WTC11 (cell line): ENCODE measurements around the gene MYO18A. TPM values are rescaled to one million over a fixed set of nuclear protein-coding genes. Genes with fewer than 3 reads are reported as not detected.

Experiments
- ATAC-seq: fragments of 200-7000 bp; cut with Tn5 transposase; 2 replicates; pipeline ENCODE4 v1.10.0; 2021; ENCODE audit warnings: mild to moderate bottlenecking, moderate library complexity
- CTCF ChIA-PET: fragments of 300-600 bp; sonication (Branson Sonifier 250); formaldehyde crosslinking; loops from one replicate; lab custom pipeline; 2021; ENCODE audit warnings: antibody characterized with exemption; lab: Charles Lee
- POLR2A ChIA-PET: fragments of 350-600 bp; sonication (Branson Sonifier 250); formaldehyde crosslinking; loops from one replicate; lab custom pipeline; 2021; ENCODE audit warnings: antibody characterized with exemption; lab: Charles Lee
- DNase-seq: peaks from one replicate; pipeline ENCODE4 v3.0.0; 2021; ENCODE audit warnings: low spot score
- H3K27ac Mint-ChIP-seq: 2 replicates; pipeline ENCODE4 v1.8.0; 2021; ENCODE audit warnings: mixed read lengths
- H3K27me3 Mint-ChIP-seq: 2 replicates; pipeline ENCODE4 v1.8.0; 2021; ENCODE audit warnings: low read depth, mild to moderate bottlenecking, moderate library complexity, mixed read lengths
- H3K36me3 Mint-ChIP-seq: 2 replicates; pipeline ENCODE4 v1.8.0; 2021; ENCODE audit warnings: mixed read lengths
- H3K4me1 Mint-ChIP-seq: 2 replicates; pipeline ENCODE4 v1.8.0; 2022; ENCODE audit warnings: mixed read lengths
- H3K4me3 Mint-ChIP-seq: 2 replicates; pipeline ENCODE4 v1.8.0; 2021; ENCODE audit warnings: mild to moderate bottlenecking, moderate library complexity, mixed read lengths
- H3K9me3 Mint-ChIP-seq: 2 replicates; pipeline ENCODE4 v1.8.0; 2021; ENCODE audit warnings: mixed read lengths
- ATF2 ChIP-seq: sonication (generic); formaldehyde crosslinking; IDR thresholded peaks from 2 replicates; pipeline ENCODE4 v1.8.1; 2022; ENCODE audit warnings: low read depth, missing genetic modification reagents, borderline replicate concordance
- CBFB ChIP-seq: sonication (generic); formaldehyde crosslinking; IDR thresholded peaks from 2 replicates; pipeline ENCODE4 v1.8.1; 2022; ENCODE audit warnings: mild to moderate bottlenecking, low read depth, missing genetic modification reagents
- E2F1 ChIP-seq: sonication (generic); formaldehyde crosslinking; IDR thresholded peaks from 2 replicates; pipeline ENCODE4 v1.8.0; 2022; ENCODE audit warnings: mild to moderate bottlenecking, missing genetic modification reagents
- GRHL2 ChIP-seq: fragments of 250-450 bp; sonication (Bioruptor Pico); IDR thresholded peaks from 2 replicates; pipeline ENCODE4 v1.8.0; 2022; ENCODE audit warnings: mild to moderate bottlenecking, moderate library complexity; ENCODE audit not compliant: insufficient replicate concordance, severe bottlenecking
- JAZF1 ChIP-seq: fragments of 250-450 bp; sonication (Bioruptor Pico); IDR thresholded peaks from 2 replicates; pipeline ENCODE4 v1.9.0; 2021; ENCODE audit warnings: moderate library complexity, mild to moderate bottlenecking, inconsistent platforms
- KAT7 ChIP-seq: sonication (generic); formaldehyde crosslinking; IDR thresholded peaks from 2 replicates; pipeline ENCODE4 v1.8.1; 2023; ENCODE audit warnings: missing genetic modification reagents, mild to moderate bottlenecking, borderline replicate concordance
- MYBL2 ChIP-seq: sonication (generic); formaldehyde crosslinking; IDR thresholded peaks from 2 replicates; pipeline ENCODE4 v1.8.1; 2023; ENCODE audit warnings: mild to moderate bottlenecking, moderate library complexity, missing genetic modification reagents
- SMAD3 ChIP-seq: sonication (generic); formaldehyde crosslinking; IDR thresholded peaks from 2 replicates; pipeline ENCODE4 v1.8.0; 2022; ENCODE audit warnings: missing genetic modification reagents, mild to moderate bottlenecking, borderline replicate concordance
- SMAD4 ChIP-seq: sonication (generic); formaldehyde crosslinking; IDR thresholded peaks from 2 replicates; pipeline ENCODE4 v1.8.0; 2022; ENCODE audit warnings: mild to moderate bottlenecking, missing genetic modification reagents
- TCF7 ChIP-seq: sonication (generic); formaldehyde crosslinking; IDR thresholded peaks from 2 replicates; pipeline ENCODE4 v1.8.0; 2022; ENCODE audit warnings: mild to moderate bottlenecking, low read depth, missing genetic modification reagents, moderate library complexity
- ZBTB21 ChIP-seq: sonication (generic); formaldehyde crosslinking; IDR thresholded peaks from 2 replicates; pipeline ENCODE4 v1.8.1; 2023; ENCODE audit warnings: mild to moderate bottlenecking, missing genetic modification reagents, borderline replicate concordance
- ZNF138 ChIP-seq: sonication (generic); formaldehyde crosslinking; conservative IDR thresholded peaks from 2 replicates; pipeline ENCODE4 v1.8.1; 2022; ENCODE audit warnings: mild to moderate bottlenecking, moderate library complexity, missing genetic modification reagents
- ZNF219 ChIP-seq: sonication (generic); formaldehyde crosslinking; IDR thresholded peaks from 2 replicates; pipeline ENCODE4 v1.8.0; 2023; ENCODE audit warnings: missing genetic modification reagents, mild to moderate bottlenecking, borderline replicate concordance
- ZNF232 ChIP-seq: sonication (generic); formaldehyde crosslinking; IDR thresholded peaks from 2 replicates; pipeline ENCODE4 v1.8.0; 2022; ENCODE audit warnings: mild to moderate bottlenecking, missing genetic modification reagents
- ZNF317 ChIP-seq: sonication (generic); formaldehyde crosslinking; IDR thresholded peaks from 2 replicates; pipeline ENCODE4 v1.8.1; 2023; ENCODE audit warnings: low read depth, mild to moderate bottlenecking, moderate library complexity, missing genetic modification reagents, borderline replicate concordance
- ZNF532 ChIP-seq: fragments of 250-450 bp; sonication (Bioruptor Pico); IDR thresholded peaks from 2 replicates; pipeline ENCODE4 v1.9.0; 2021; ENCODE audit warnings: mild to moderate bottlenecking, borderline replicate concordance
- total RNA-seq: library from RNA; stranded (reverse); gene quantifications from 3 replicates; pipeline ENCODE4 v1.2.3, GENCODE V29; 2021
- TF ChIP-seq, protein P1 (sequence below): fragments of 250-450 bp; sonication (Bioruptor Pico); IDR thresholded peaks from 2 replicates; pipeline ENCODE4 v1.9.0; 2021; ENCODE audit warnings: moderate library complexity, mild to moderate bottlenecking, inconsistent platforms, borderline replicate concordance
- TF ChIP-seq, protein P2 (sequence below): fragments of 250-450 bp; sonication (Bioruptor Pico); IDR thresholded peaks from 2 replicates; pipeline ENCODE4 v1.8.0; 2021; ENCODE audit warnings: mild to moderate bottlenecking
- TF ChIP-seq, protein P3 (sequence below): sonication (generic); formaldehyde crosslinking; IDR thresholded peaks from 2 replicates; pipeline ENCODE4 v1.8.0; 2022; ENCODE audit warnings: missing genetic modification reagents
- TF ChIP-seq, protein P4 (sequence below): fragments of 250-450 bp; sonication (Bioruptor Pico); conservative IDR thresholded peaks from 2 replicates; pipeline ENCODE4 v1.9.0; 2021; ENCODE audit warnings: mild to moderate bottlenecking

MYO18A gene
- total RNA-seq, 1 experiment from 2014 or later, result 54.9 TPM

GRCh38 chr17:29156781-29157180, 23.4 kb downstream of the MYO18A start:
- TF ChIP-seq ZNF317 (CRISPR knock-in tag), result no peak
- TF ChIP-seq, protein P1, sequence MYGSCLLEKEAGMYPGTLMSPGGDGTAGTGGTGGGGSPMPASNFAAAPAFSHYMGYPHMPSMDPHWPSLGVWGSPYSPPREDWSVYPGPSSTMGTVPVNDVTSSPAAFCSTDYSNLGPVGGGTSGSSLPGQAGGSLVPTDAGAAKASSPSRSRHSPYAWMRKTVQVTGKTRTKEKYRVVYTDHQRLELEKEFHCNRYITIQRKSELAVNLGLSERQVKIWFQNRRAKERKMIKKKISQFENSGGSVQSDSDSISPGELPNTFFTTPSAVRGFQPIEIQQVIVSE (CRISPR knock-in tag), result no peak
- no peak for TF ChIP-seq ZNF219 (CRISPR knock-in tag)
- TF ChIP-seq, protein P2, sequence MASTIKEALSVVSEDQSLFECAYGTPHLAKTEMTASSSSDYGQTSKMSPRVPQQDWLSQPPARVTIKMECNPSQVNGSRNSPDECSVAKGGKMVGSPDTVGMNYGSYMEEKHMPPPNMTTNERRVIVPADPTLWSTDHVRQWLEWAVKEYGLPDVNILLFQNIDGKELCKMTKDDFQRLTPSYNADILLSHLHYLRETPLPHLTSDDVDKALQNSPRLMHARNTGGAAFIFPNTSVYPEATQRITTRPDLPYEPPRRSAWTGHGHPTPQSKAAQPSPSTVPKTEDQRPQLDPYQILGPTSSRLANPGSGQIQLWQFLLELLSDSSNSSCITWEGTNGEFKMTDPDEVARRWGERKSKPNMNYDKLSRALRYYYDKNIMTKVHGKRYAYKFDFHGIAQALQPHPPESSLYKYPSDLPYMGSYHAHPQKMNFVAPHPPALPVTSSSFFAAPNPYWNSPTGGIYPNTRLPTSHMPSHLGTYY (CRISPR knock-in tag), result no peak
- no peak for TF ChIP-seq ATF2
- no peak for TF ChIP-seq ZNF232
- no peak for TF ChIP-seq E2F1 (CRISPR knock-in tag)
- no peak for TF ChIP-seq ZNF532
- TF ChIP-seq, protein P3, sequence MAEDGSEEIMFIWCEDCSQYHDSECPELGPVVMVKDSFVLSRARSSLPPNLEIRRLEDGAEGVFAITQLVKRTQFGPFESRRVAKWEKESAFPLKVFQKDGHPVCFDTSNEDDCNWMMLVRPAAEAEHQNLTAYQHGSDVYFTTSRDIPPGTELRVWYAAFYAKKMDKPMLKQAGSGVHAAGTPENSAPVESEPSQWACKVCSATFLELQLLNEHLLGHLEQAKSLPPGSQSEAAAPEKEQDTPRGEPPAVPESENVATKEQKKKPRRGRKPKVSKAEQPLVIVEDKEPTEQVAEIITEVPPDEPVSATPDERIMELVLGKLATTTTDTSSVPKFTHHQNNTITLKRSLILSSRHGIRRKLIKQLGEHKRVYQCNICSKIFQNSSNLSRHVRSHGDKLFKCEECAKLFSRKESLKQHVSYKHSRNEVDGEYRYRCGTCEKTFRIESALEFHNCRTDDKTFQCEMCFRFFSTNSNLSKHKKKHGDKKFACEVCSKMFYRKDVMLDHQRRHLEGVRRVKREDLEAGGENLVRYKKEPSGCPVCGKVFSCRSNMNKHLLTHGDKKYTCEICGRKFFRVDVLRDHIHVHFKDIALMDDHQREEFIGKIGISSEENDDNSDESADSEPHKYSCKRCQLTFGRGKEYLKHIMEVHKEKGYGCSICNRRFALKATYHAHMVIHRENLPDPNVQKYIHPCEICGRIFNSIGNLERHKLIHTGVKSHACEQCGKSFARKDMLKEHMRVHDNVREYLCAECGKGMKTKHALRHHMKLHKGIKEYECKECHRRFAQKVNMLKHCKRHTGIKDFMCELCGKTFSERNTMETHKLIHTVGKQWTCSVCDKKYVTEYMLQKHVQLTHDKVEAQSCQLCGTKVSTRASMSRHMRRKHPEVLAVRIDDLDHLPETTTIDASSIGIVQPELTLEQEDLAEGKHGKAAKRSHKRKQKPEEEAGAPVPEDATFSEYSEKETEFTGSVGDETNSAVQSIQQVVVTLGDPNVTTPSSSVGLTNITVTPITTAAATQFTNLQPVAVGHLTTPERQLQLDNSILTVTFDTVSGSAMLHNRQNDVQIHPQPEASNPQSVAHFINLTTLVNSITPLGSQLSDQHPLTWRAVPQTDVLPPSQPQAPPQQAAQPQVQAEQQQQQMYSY (CRISPR knock-in tag), result no peak
- no peak for TF ChIP-seq ZBTB21 (CRISPR knock-in tag)
- no peak for TF ChIP-seq JAZF1 (CRISPR knock-in tag)
- TF ChIP-seq MYBL2 (CRISPR knock-in tag), result no peak
- TF ChIP-seq TCF7 (CRISPR knock-in tag), result no peak
- no peak for TF ChIP-seq SMAD3 (CRISPR knock-in tag)
- TF ChIP-seq, protein P4, sequence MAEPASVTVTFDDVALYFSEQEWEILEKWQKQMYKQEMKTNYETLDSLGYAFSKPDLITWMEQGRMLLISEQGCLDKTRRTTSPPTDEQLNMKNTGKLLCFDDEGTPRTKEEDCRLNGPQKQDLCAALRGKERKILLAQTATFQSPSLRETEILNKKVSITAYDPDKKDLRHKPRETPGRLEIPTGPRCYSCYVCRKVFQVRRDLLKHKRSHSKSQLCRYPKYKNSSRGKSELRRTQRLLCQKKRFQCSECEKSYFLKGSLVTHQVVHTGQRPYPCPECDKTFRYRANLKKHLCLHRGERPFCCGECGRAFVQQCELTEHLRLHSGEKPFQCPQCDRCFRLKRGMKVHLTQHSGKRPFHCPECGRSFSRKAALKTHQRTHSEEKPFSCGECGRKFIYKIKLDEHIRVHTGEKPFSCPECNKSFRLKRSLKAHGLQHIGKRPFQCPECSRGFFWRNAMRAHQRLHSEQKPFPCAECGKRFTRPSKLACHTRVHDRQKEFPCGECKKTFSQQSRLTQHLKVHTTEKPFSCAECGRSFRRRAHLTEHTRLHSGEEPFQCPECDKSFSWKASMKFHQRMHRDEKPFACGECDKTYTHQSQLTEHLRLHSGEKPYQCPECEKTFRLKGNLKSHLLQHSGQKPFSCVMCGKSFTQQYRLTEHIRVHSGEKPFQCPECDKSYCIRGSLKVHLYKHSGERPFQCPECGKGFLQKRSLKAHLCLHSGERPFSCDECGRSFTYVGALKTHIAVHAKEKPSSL (CRISPR knock-in tag), result no peak
- no peak for TF ChIP-seq SMAD4
- TF ChIP-seq ZNF138, result no peak
- TF ChIP-seq CBFB (CRISPR knock-in tag), result no peak
- TF ChIP-seq GRHL2 (CRISPR knock-in tag), result no peak
- TF ChIP-seq KAT7 (CRISPR knock-in tag), result no peak
- no peak for ATAC-seq
- peaks cover 30% of the 10 kb centered on the region for H3K4me1 Mint-ChIP-seq
- ChIA-PET POLR2A (no interaction called here), CTCF (interaction anchor here (1.0 to 13.1 kb wide), 4 partner anchors 8 to 213 kb away, joined by 4 to 464 read pairs (median 8); partner anchors contain the start of gene MYO18A)
- no peak for DNase-seq
- H3K36me3 Mint-ChIP-seq, result no peaks in the 10 kb centered on the region; the same call in 1 of the 2 replicates
- H3K9me3 Mint-ChIP-seq, result no peaks in the 10 kb centered on the region
- H3K27me3 Mint-ChIP-seq, result no peaks in the 10 kb centered on the region
- peak overlapping the region; percentile 93; the same call in 1 of the 2 replicates for H3K27ac Mint-ChIP-seq
- no peak overlapping the region for H3K4me3 Mint-ChIP-seq
